ENCODE data around the gene REXO5.

GRCh38 chr16:20859699-20860098 lies 53.4 kb downstream of the REXO5 start:
- TF ChIP-seq, protein P1, sequence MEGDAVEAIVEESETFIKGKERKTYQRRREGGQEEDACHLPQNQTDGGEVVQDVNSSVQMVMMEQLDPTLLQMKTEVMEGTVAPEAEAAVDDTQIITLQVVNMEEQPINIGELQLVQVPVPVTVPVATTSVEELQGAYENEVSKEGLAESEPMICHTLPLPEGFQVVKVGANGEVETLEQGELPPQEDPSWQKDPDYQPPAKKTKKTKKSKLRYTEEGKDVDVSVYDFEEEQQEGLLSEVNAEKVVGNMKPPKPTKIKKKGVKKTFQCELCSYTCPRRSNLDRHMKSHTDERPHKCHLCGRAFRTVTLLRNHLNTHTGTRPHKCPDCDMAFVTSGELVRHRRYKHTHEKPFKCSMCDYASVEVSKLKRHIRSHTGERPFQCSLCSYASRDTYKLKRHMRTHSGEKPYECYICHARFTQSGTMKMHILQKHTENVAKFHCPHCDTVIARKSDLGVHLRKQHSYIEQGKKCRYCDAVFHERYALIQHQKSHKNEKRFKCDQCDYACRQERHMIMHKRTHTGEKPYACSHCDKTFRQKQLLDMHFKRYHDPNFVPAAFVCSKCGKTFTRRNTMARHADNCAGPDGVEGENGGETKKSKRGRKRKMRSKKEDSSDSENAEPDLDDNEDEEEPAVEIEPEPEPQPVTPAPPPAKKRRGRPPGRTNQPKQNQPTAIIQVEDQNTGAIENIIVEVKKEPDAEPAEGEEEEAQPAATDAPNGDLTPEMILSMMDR (optimal IDR thresholded peaks at IDR 0.05 in 1 of 3, IDR thresholded peaks at IDR 0.05 in 1 of 3, conservative IDR thresholded peaks at IDR 0.05 in 1 of 3; ENCODE audit: extremely low read depth in 1 of 3, insufficient read depth in 2 of 3, low read length in 3 of 3), result no peak
- TF ChIP-seq EZH2 (IDR thresholded peaks at IDR 0.05; ENCODE audit: low read length), result no peak
